HG02678 (cell line): ENCODE data around the gene UBD.

Source experiments
- ATAC-seq: cut with Tn5 transposase; IDR thresholded peaks from one replicate; pipeline ENCODE4 v1.9.1; 2021; ENCODE audit warnings: mild to moderate bottlenecking, moderate library complexity; ENCODE audit not compliant: unreplicated experiment

The UBD gene

DNA sequence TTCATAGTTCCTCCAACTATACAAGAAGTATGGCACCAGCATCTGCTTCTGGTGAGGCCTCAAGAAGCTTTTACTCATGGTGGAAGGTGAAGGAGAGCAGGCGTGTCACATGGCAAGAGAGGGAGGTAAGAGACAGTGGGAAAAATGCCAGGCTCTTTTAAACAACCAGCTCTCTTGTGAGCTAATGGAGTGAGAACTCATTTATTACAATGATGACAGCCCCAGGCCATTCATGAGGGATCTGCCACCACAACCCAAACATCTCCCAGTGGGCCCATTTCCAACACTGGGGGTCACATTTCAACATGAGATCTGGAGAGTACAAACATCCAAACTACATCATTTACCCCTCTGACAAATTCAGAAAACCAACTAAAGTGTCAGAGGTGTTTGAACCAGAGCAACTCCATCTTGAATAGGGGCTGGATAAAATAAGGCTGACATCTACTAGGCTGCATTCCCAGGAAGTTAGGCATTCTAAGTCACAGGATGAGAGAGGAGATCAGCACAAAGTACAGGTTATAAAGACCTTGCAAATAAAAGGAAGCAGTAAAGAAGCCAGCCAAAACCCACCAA is 2.2 kb upstream of the UBD start:
- no peak for ATAC-seq

DNA sequence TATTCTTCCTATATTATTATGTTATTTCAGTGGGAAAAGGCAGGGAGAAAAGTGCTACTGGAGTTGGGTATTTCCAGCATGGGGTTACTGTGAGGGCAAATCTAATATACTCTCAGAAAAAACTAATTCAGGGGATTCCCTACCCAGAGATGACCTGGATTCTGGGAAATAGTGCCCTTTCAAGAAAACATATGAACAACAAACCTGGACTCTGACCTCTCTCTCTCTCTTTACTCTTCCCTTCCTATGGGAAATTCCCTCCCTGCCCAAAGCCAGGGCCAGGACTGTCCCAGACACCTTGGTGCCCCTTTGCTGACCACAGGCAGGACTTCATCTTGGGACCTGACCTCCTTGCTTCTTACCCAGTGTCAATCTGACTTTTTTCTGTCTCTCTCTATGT is 1.6 kb upstream of the UBD start:
- no peak for ATAC-seq

- no peak for ATAC-seq
Measured at GRCh38 chr6:29558439-29559079, 973 bp downstream of the UBD start.

- no peak for ATAC-seq
Measured at GRCh38 chr6:29557320-29557719, 2.2 kb downstream of the UBD start.

DNA sequence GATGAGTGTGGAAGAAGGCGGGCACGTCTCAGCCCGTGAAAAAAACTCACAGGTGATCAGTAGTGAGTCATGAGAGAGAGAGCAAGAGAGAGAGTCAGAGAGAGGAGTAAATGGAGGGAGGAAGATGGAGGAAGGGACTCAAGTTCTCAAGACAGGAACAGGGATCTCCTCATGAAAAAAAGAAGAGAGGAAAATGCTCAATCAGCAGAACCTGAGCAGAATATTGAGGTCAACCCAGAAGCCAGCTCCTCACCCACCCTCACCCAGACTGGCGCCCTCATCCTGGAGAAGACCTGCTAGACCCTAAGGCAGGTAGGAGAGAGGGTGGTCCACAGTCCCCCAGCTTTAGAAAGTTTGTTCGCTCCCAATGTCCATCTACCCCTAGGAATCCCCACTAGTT is 4.8 kb downstream of the UBD start:
- ATAC-seq = no peak

GRCh38 chr6:29553268-29554057 is 6.1 kb downstream of the UBD start:
- peak; percentile 33 for ATAC-seq

DNA sequence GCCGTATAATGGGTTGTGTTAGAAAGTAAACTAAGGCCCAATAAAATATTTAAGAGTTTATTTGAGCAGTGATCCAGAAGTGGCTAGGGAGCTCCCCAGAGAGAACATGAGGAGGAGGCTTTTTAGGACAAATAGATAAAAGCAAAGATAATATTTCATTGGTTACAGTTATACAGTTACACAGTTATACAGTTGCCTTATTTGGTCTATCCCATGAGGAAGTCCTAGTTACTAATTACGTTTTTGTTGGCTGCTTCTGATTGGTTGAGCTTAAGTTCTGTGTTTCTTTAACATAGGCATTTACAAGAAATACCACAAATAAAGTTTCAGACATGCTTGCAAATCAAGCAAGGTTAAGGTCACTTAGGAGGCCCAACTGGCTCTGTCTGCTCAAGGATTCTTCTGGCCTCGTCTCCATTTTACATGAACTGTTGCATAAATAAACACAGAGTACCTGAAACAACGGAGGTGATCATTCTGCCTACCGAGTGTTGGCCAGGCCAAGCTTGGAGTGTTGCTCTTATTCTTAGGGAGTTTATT is 7.0 kb downstream of the UBD start:
- peak; percentile 84 for ATAC-seq

DNA sequence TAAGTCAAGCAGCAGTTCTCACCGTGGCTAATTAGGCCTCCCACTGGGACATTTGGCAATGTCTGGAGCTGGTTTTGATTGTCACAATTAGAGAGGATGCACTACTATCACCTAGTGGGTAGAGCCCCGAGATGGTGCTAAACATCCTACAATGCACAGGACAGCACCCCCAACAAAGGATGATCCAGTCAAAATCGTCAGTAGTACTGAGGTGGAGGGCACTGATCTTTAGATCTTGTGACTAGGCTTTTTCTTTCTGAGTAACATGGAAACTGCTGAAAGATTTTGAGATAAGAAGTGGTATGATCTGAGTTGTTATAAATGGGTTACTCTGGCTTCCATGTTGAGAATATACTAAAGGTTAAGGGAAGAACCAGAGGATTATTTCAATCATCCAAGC is 12.0 kb downstream of the UBD start:
- no peak for ATAC-seq

GRCh38 chr6:29537714-29538403 is 21.7 kb downstream of the UBD start:
- no peak for ATAC-seq

DNA sequence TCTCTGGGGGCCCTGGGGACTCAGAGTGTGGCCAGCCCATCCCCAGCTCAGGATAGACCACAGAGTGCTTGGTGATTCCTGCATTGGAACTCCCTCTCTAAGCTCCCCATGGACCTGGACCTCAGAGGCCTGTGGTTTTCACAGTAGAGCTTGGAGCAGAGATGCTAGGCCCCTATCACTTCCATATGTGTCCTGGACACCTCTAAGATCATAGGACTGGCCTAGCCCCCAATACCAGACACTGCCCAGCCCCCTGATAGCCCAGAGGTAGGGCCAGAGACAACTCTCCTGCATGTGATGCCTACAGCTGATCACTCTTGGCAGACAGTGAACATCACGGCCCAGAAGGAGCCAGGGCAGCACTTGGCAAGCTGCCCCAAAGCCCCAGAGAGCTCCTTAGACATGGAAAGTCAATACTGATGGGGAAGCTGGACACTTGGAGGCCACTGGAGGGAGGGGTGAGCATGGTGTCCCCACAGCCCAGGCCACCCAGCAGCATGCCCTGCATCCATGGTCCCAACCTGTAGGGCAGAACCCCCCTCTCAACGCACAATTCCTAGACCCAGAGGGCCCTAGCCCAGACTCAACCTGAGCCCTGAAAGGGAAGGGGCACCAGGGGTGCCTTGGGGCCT is 27.1 kb downstream of the UBD start:
- no peak for ATAC-seq

GRCh38 chr6:29531668-29532067 is 27.9 kb downstream of the UBD start:
- ATAC-seq = no peak

GRCh38 chr6:29530671-29531310 is 28.7 kb downstream of the UBD start:
- ATAC-seq = no peak

- ATAC-seq = no peak
Measured at GRCh38 chr6:29529956-29530355, 29.6 kb downstream of the UBD start.

DNA sequence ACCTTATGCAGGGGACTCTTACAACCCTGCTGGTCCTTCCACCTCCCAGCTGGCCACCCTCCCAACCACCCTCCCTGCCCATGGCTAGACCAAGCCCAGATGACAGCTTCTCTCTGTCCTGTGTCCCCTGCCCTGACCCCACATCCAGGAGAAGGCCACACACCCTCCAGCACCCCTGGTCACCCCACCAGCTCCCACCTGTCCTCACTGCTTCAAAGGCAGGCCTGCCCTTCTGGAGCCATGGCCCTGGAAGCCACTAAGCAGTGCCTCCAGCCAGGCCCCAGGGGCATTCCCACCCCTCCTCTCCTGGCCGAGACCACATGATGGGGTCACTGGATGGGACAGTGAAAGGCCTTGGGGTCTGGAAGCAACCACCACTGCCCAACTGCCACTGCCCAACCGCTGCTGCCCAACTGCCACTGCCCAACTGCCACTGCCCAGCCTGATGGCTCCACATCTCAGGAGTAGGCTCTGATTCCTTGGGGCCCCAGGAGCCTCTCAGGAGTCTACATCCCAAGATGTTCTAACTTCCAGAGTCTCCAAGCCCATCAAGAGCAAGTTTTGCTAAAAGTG is 30.5 kb downstream of the UBD start:
- ATAC-seq = no peak

GRCh38 chr6:29528300-29528931 is 31.1 kb downstream of the UBD start:
- ATAC-seq = no peak

DNA sequence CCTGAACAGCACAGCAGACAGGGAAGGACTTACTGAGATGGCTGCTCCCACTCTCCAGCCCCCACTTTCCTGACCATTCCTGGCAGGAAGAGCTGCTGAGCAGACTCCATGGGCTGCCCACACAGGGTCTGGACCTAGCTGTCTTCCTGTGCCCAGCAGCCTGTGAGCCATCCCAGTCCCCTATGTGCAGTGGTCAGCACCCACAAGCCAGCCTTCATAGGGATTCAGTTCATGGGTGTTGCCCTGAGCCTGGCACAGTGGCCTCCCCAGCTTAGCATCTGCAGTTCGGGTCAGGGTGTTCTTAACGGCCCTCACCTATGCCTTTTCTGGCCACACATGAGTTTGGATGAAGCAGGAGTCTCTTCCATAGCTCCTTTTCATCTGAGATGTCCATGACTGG is 32.0 kb downstream of the UBD start:
- ATAC-seq = no peak

GRCh38 chr6:29527126-29527525 is 32.4 kb downstream of the UBD start:
- no peak for ATAC-seq

- no peak for ATAC-seq
Measured at GRCh38 chr6:29525311-29525639, 34.3 kb downstream of the UBD start.

GRCh38 chr6:29524444-29525310 is 34.9 kb downstream of the UBD start:
- no peak for ATAC-seq
